ENCODE results near the gene GIPC2.

- TF ChIP-seq EZH2 (IDR thresholded peaks at IDR 0.05; ENCODE audit: borderline replicate concordance, control insufficient read depth, low read depth, low read length) (no peak), CTCF (IDR thresholded peaks at IDR 0.05 in 2 of 3, conservative IDR thresholded peaks at IDR 0.05 in 1 of 3; ENCODE audit: control insufficient read depth in 2 of 3, extremely low read depth in 1 of 3, insufficient read depth in 1 of 3, low read depth in 3 of 3, low read length in 3 of 3) (no peak), RAD21 (IDR thresholded peaks at IDR 0.05; ENCODE audit: insufficient read depth, low read depth, low read length) (no peak)
Observed at GRCh38 chr1:77996734-77997133, 49.0 kb upstream of the GIPC2 start.

Data from GM12878 (cell line).